K562 (cell line): Measurements from ENCODE around the gene PPHLN1.
"Not testable (repeated sequence)": the region's sequence is repeated elsewhere in the genome, so short reads cannot be mapped to it uniquely, and the experiment has no call there.

Experiments used
- GATA2 ChIP-seq: sonication (generic); formaldehyde crosslinking; IDR thresholded peaks from 2 replicates; pipeline ENCODE4 v1.4.0; 2020; ENCODE audit warnings: mild to moderate bottlenecking, missing genetic modification reagents
- MAFG ChIP-seq: fragments of 450-650 bp; conservative IDR thresholded peaks from 2 replicates; pipeline ENCODE4 v1.6.1; 2016; ENCODE audit warnings: missing genetic modification characterization, missing compliant biosample characterization
- TCF7L2 ChIP-seq: fragments of 150-350 bp; IDR thresholded peaks from 2 replicates; pipeline ENCODE4 v1.6.1; 2016; ENCODE audit warnings: low read depth, mild to moderate bottlenecking, low read length, moderate library complexity
- YY1 ChIP-seq, 3 experiments: IDR thresholded peaks; 2 replicates each; pipeline ENCODE4 v1.6.1; 2011; ENCODE audit warnings: low read length in 2 of 3, mild to moderate bottlenecking in 2 of 3, moderate library complexity in 2 of 3, borderline replicate concordance in 1 of 3, control low read depth in 1 of 3, low read depth in 1 of 3; ENCODE audit not compliant: insufficient read depth in 3 of 3, insufficient replicate concordance in 2 of 3, control insufficient read depth in 1 of 3, insufficient read length in 1 of 3; ENCODE audit errors: extremely low read depth in 1 of 3

- TF ChIP-seq YY1 (IDR thresholded peaks at IDR 0.05; ENCODE audit: borderline replicate concordance in 1 of 3, control insufficient read depth in 1 of 3, extremely low read depth in 1 of 3, insufficient read depth in 3 of 3, insufficient read length in 1 of 3, insufficient replicate concordance in 2 of 3, low read depth in 1 of 3, low read length in 2 of 3); MAFG (tag); TCF7L2; GATA2 (CRISPR knock-in tag): not testable (repeated sequence)
Measured at GRCh38 chr12:42349119-42350020, 23.4 kb downstream of the PPHLN1 start.
